ENCODE results near the gene CHCHD3.

- TF ChIP-seq, protein P1, sequence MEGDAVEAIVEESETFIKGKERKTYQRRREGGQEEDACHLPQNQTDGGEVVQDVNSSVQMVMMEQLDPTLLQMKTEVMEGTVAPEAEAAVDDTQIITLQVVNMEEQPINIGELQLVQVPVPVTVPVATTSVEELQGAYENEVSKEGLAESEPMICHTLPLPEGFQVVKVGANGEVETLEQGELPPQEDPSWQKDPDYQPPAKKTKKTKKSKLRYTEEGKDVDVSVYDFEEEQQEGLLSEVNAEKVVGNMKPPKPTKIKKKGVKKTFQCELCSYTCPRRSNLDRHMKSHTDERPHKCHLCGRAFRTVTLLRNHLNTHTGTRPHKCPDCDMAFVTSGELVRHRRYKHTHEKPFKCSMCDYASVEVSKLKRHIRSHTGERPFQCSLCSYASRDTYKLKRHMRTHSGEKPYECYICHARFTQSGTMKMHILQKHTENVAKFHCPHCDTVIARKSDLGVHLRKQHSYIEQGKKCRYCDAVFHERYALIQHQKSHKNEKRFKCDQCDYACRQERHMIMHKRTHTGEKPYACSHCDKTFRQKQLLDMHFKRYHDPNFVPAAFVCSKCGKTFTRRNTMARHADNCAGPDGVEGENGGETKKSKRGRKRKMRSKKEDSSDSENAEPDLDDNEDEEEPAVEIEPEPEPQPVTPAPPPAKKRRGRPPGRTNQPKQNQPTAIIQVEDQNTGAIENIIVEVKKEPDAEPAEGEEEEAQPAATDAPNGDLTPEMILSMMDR (conservative IDR thresholded peaks at IDR 0.05 in 1 of 2, IDR thresholded peaks at IDR 0.05 in 1 of 2; ENCODE audit: extremely low read depth in 1 of 2, insufficient read depth in 1 of 2, low read depth in 1 of 2, low read length in 2 of 2) = no peak
- no peak for TF ChIP-seq EZH2 (IDR thresholded peaks at IDR 0.05; ENCODE audit: borderline replicate concordance, low read length)
These were observed 31.5 kb downstream of the CHCHD3 start for GRCh38 chr7:133050200-133050995.
